A549 (cell line): ENCODE measurements around the gene SORL1-AS1.

Source experiments
- ATAC-seq, 2 experiments: fragments of 200-7000 bp in 1 of 2; fragments of >200 bp in 1 of 2; cut with Nextera tagmentation in 1 of 2; cut with Tn5 transposase in 1 of 2; 3 replicates each; pipeline versions ENCODE4 v1.8.0 to v1.9.1; 2018 to 2020; ENCODE audit warnings: mild to moderate bottlenecking in 1 of 2, moderate library complexity in 1 of 2
- CTCF ChIA-PET: fragments of 300-600 bp; sonication (Branson Sonifier 250); formaldehyde crosslinking; extraction: SDS; loops from one replicate; lab custom pipeline; 2021; ENCODE audit warnings: antibody characterized with exemption, inconsistent platforms; lab: Yijun Ruan, JAX
- POLR2A ChIA-PET: fragments of 350-600 bp; formaldehyde crosslinking; extraction: SDS; loops from one replicate; lab custom pipeline; 2021; ENCODE audit warnings: antibody characterized with exemption, inconsistent platforms; lab: Yijun Ruan, JAX
- DNase-seq, 2 experiments: peaks; one replicate each; pipeline versions ENCODE4 v3.0.0 to v3.0.0-alpha.2; 2011 to 2016; ENCODE audit warnings: low read depth in 1 of 2, low spot score in 1 of 2
- FAIRE-seq: peaks from 2 replicates; lab custom pipeline; 2011; peaks lifted over from hg19 to GRCh38; lab: Jason Lieb, UNC
- H3K27ac ChIP-seq, 2 experiments: fragments of >200 bp; sonication (Bioruptor Twin); formaldehyde crosslinking; 3 replicates each; pipeline ENCODE4 v1.5.1; 2016 to 2017
- H3K4me1 ChIP-seq: fragments of >200 bp; sonication (Bioruptor Twin); formaldehyde crosslinking; 3 replicates; pipeline ENCODE4 v1.6.1; 2016
- H3K4me2 ChIP-seq: fragments of >200 bp; sonication (Bioruptor Twin); formaldehyde crosslinking; 3 replicates; pipeline ENCODE4 v1.6.1; 2016
- H3K4me3 ChIP-seq: fragments of >200 bp; sonication (Bioruptor Twin); formaldehyde crosslinking; 3 replicates; pipeline ENCODE4 v1.5.1; 2016
- H3K9me3 ChIP-seq: fragments of >200 bp; sonication (Bioruptor Twin); formaldehyde crosslinking; 3 replicates; pipeline ENCODE4 v1.6.1; 2016
- CBX8 ChIP-seq: fragments of 200-600 bp; sonication (generic); IDR thresholded peaks from 2 replicates; pipeline ENCODE4 v1.6.1; 2016
- CEBPB ChIP-seq, 2 experiments: fragments of >200 bp in 1 of 2; sonication (Bioruptor Twin) in 1 of 2; formaldehyde crosslinking in 1 of 2; IDR thresholded peaks; 2 replicates each; pipeline ENCODE4 v1.6.1; 2012 to 2016
- CHD4 ChIP-seq: fragments of 200-600 bp; sonication (generic); IDR thresholded peaks from 2 replicates; pipeline ENCODE4 v1.6.1; 2016; ENCODE audit warnings: antibody characterized with exemption, mild to moderate bottlenecking, borderline replicate concordance
- E2F6 ChIP-seq: IDR thresholded peaks from 2 replicates; pipeline ENCODE4 v1.6.1; 2012; ENCODE audit warnings: low read depth, borderline replicate concordance
- EHF ChIP-seq: fragments of 250-450 bp; sonication (Bioruptor Pico); IDR thresholded peaks from 2 replicates; pipeline ENCODE4 v1.5.0; 2020; ENCODE audit warnings: mild to moderate bottlenecking
- ELK1 ChIP-seq: fragments of 150-350 bp; IDR thresholded peaks from 2 replicates; pipeline ENCODE4 v1.6.1; 2014; ENCODE audit warnings: low read depth, mild to moderate bottlenecking, low read length
- EP300 ChIP-seq, 2 experiments: fragments of >200 bp; sonication (Bioruptor Twin); formaldehyde crosslinking; IDR thresholded peaks; 2 replicates in 1 of 2; 3 replicates in 1 of 2; pipeline ENCODE4 v1.6.1; 2016 to 2017
- ESRRA ChIP-seq: fragments of 150-350 bp; IDR thresholded peaks from 2 replicates; pipeline ENCODE4 v1.6.1; 2014; ENCODE audit warnings: mild to moderate bottlenecking, low read length, borderline replicate concordance
- FOSB ChIP-seq: fragments of 250-450 bp; sonication (Bioruptor Pico); IDR thresholded peaks from 2 replicates; pipeline ENCODE4 v1.5.0; 2020; ENCODE audit warnings: mild to moderate bottlenecking, moderate library complexity
- HDAC2 ChIP-seq: fragments of 200-600 bp; sonication (generic); IDR thresholded peaks from 2 replicates; pipeline ENCODE4 v1.6.1; 2016
- HOXA7 ChIP-seq: fragments of 250-450 bp; sonication (Bioruptor Pico); IDR thresholded peaks from 2 replicates; pipeline ENCODE4 v1.5.0; 2020; ENCODE audit warnings: mild to moderate bottlenecking, moderate library complexity
- JUN ChIP-seq, 2 experiments: fragments of >200 bp; sonication (Bioruptor Twin); formaldehyde crosslinking; IDR thresholded peaks; 2 replicates in 1 of 2; 3 replicates in 1 of 2; pipeline ENCODE4 v1.6.1; 2016 to 2017
- MAX ChIP-seq: IDR thresholded peaks from 2 replicates; pipeline ENCODE4 v1.6.1; 2012
- NPAS2 ChIP-seq: fragments of 250-450 bp; sonication (Bioruptor Pico); IDR thresholded peaks from 2 replicates; pipeline ENCODE4 v1.8.0; 2022; ENCODE audit warnings: mild to moderate bottlenecking, moderate library complexity, borderline replicate concordance
- PBX3 ChIP-seq: IDR thresholded peaks from 2 replicates; pipeline ENCODE4 v1.6.1; 2012
- POLR2AphosphoS2 ChIP-seq: conservative IDR thresholded peaks from 2 replicates; pipeline ENCODE4 v1.6.1; 2012; ENCODE audit warnings: low read length, improper control_type of control experiment, inconsistent platforms
- RFX5 ChIP-seq: fragments of 450-650 bp; IDR thresholded peaks from 2 replicates; pipeline ENCODE4 v1.7.1; 2014; ENCODE audit warnings: antibody characterized with exemption, mild to moderate bottlenecking, moderate library complexity
- TFCP2L1 ChIP-seq: fragments of 250-450 bp; sonication (Bioruptor Pico); IDR thresholded peaks from 2 replicates; pipeline ENCODE4 v1.5.0; 2021; ENCODE audit warnings: mild to moderate bottlenecking
- USF2 ChIP-seq: fragments of 450-650 bp; IDR thresholded peaks from 2 replicates; pipeline ENCODE4 v1.6.1; 2014; ENCODE audit warnings: antibody characterized with exemption
- ZC3H11A ChIP-seq: fragments of 450-650 bp; IDR thresholded peaks from 2 replicates; pipeline ENCODE4 v1.6.1; 2014; ENCODE audit warnings: antibody characterized with exemption, mild to moderate bottlenecking
- ZNF302 ChIP-seq: fragments of 250-450 bp; sonication (Bioruptor Pico); IDR thresholded peaks from 2 replicates; pipeline ENCODE4 v1.9.0; 2021; ENCODE audit warnings: inconsistent platforms, mild to moderate bottlenecking, moderate library complexity
- WGBS: methylation state at CpG from one replicate; pipeline ENCODE4 v1.1.6; 2017; ENCODE audit errors: missing lambda C conversion rate; 5-methylcytosine and 5-hydroxymethylcytosine counted together

SORL1-AS1 gene

GRCh38 chr11:121469910-121470309 is 17.1 kb upstream of the SORL1-AS1 start:
- Histone ChIP-seq H3K4me1 (peaks cover 26% of the 10 kb centered on the region), H3K4me2 (no peak overlapping the region), H3K9me3 (no peaks in the 10 kb centered on the region), H3K27ac (no peak overlapping the region), H3K4me3 (no peak overlapping the region)
- WGBS: 85% methylated on average over 5 of the region's 5 CpGs
- FAIRE-seq (no peak), DNase-seq (no peak), ATAC-seq (no peak)
- POLR2A ChIA-PET: no interaction called here
- TF ChIP-seq TFCP2L1: no peak
- no peak for TF ChIP-seq USF2
- TF ChIP-seq, all 56 proteins: peak for 0
- CTCF ChIA-PET: interaction anchor here (0.6 to 0.9 kb wide), 2 partner anchors 14 to 16 kb away, joined by 3 to 4 read pairs; no protein-coding TSS in a partner anchor

- H3K27ac ChIP-seq: peak overlapping the region; percentile 25 to 93; a peak in 5 of 6 replicates
- H3K9me3 ChIP-seq: no peaks in the 10 kb centered on the region
- H3K4me1 ChIP-seq: peaks cover 39% of the 10 kb centered on the region
- no peak overlapping the region for H3K4me3 ChIP-seq
- ChIA-PET POLR2A (no interaction called here), CTCF (no interaction called here)
- DNase-seq: no peak
- TF ChIP-seq HOXA7 (no peak), EP300 (IDR thresholded peaks at IDR 0.05) (no peak), CHD4 (no peak), ZC3H11A (no peak), TFCP2L1 (no peak), ZNF302 (CRISPR knock-in tag) (no peak)
- 96% methylated on average over 10 of the region's 10 CpGs for WGBS
- no peak overlapping the region for H3K4me2 ChIP-seq
- no peak for ATAC-seq
- no peak for FAIRE-seq
These were observed 15.2 kb upstream of the SORL1-AS1 start for GRCh38 chr11:121467965-121468364.

GRCh38 chr11:121467471-121467870 is 14.7 kb upstream of the SORL1-AS1 start:
- ATAC-seq (no peak), DNase-seq (no peak), FAIRE-seq (no peak)
- H3K9me3 ChIP-seq: no peaks in the 10 kb centered on the region
- H3K4me1 ChIP-seq: peaks cover 39% of the 10 kb centered on the region
- no peak for TF ChIP-seq JUN (IDR thresholded peaks at IDR 0.05)
- TF ChIP-seq HDAC2: no peak
- TF ChIP-seq NPAS2 (CRISPR knock-in tag): no peak
- no peak for TF ChIP-seq ESRRA
- no peak for TF ChIP-seq RFX5
- TF ChIP-seq ELK1: no peak
- TF ChIP-seq ZNF302 (CRISPR knock-in tag): no peak
- no peak for TF ChIP-seq CEBPB (IDR thresholded peaks at IDR 0.05)
- TF ChIP-seq CBX8: no peak
- TF ChIP-seq POLR2AphosphoS2: no peak
- no peak for TF ChIP-seq CHD4
- no peak for TF ChIP-seq EHF
- no peak for TF ChIP-seq PBX3
- no peak for TF ChIP-seq FOSB (CRISPR knock-in tag)
- TF ChIP-seq EP300 (IDR thresholded peaks at IDR 0.05): no peak
- no peak for TF ChIP-seq E2F6
- no peak for TF ChIP-seq MAX
- H3K4me2 ChIP-seq: peak overlapping the region; percentile 83
- no peak overlapping the region for H3K4me3 ChIP-seq
- peak overlapping the region; percentile 82 to 93 for H3K27ac ChIP-seq
- ChIA-PET CTCF (interaction anchor here (1.1 kb wide), 1 partner anchor 16 kb away, joined by 5 read pairs; the partner anchor contains the start of gene SORL1), POLR2A (no interaction called here)
- WGBS: 95% methylated on average over 2 of the region's 2 CpGs
